ENCODE measurements around the gene MT4.

The MT4 gene

GRCh38 chr16:56547120-56547948 is 17.5 kb upstream of the MT4 start:
- POLR2A ChIA-PET = interaction anchor here (0.6 to 0.7 kb wide), 2 partner anchors 17 to 199 kb away, joined by 3 to 4 read pairs; no protein-coding TSS in a partner anchor
- peak; percentile 3 to 55 (median 39) for DNase-seq
- H3K36me3 ChIP-seq (ENCODE audit: control insufficient read depth in 4 of 4, insufficient read depth in 4 of 4, low read length in 3 of 4) = no peaks in the 10 kb centered on the region
- no peak overlapping the region for H3K4me3 ChIP-seq (ENCODE audit: control insufficient read depth in 1 of 7, extremely low read depth in 1 of 7, insufficient read depth in 4 of 7, low read depth in 2 of 7, low read length in 6 of 7)
- CTCF ChIA-PET = interaction anchor here (0.6 to 1.6 kb wide), 6 partner anchors 8 to 96 kb away, joined by 3 to 4 read pairs (median 3); no protein-coding TSS in a partner anchor
- 66% methylated on average over 11 of the region's 12 CpGs for WGBS (ENCODE audit: insufficient coverage)
- no peak overlapping the region for H3K27ac ChIP-seq (ENCODE audit: insufficient read depth in 1 of 2, low read depth in 1 of 2, low read length in 2 of 2, poor library complexity in 1 of 2, severe bottlenecking in 2 of 2)
- peaks cover 0 to 18% (median 9%) of the 10 kb centered on the region in 4 experiments for H3K4me1 ChIP-seq (ENCODE audit: control extremely low read depth in 1 of 4, control insufficient read depth in 4 of 4, insufficient read depth in 4 of 4, low read length in 3 of 4)
- H3K9me3 ChIP-seq (ENCODE audit: control extremely low read depth in 1 of 5, control insufficient read depth in 4 of 5, insufficient read depth in 2 of 5, low read depth in 1 of 5, low read length in 4 of 5) = no peaks in the 10 kb centered on the region
- no peaks in the 10 kb centered on the region for H3K27me3 ChIP-seq (replicated peaks in 2 of 5; ENCODE audit: control insufficient read depth in 4 of 5, insufficient read depth in 5 of 5, low read length in 4 of 5)

- CTCF ChIA-PET = interaction anchor here (0.6 to 1.6 kb wide), 5 partner anchors 9 to 131 kb away, joined by 3 to 5 read pairs (median 3); no protein-coding TSS in a partner anchor
- POLR2A ChIA-PET = interaction anchor here (0.6 to 0.7 kb wide), 2 partner anchors 16 to 198 kb away, joined by 3 to 4 read pairs; no protein-coding TSS in a partner anchor
- no peak overlapping the region for H3K27ac ChIP-seq (ENCODE audit: insufficient read depth in 1 of 2, low read depth in 1 of 2, low read length in 2 of 2, poor library complexity in 1 of 2, severe bottlenecking in 2 of 2)
- no peaks in the 10 kb centered on the region for H3K9me3 ChIP-seq (ENCODE audit: control extremely low read depth in 1 of 5, control insufficient read depth in 4 of 5, insufficient read depth in 2 of 5, low read depth in 1 of 5, low read length in 4 of 5)
- no peaks in the 10 kb centered on the region for H3K36me3 ChIP-seq (ENCODE audit: control insufficient read depth in 4 of 4, insufficient read depth in 4 of 4, low read length in 3 of 4)
- WGBS (ENCODE audit: insufficient coverage) = 69% methylated on average over 3 of the region's 4 CpGs
- DNase-seq = no peak
- no peaks in the 10 kb centered on the region for H3K27me3 ChIP-seq (replicated peaks in 2 of 5; ENCODE audit: control insufficient read depth in 4 of 5, insufficient read depth in 5 of 5, low read length in 4 of 5)
- H3K4me3 ChIP-seq (ENCODE audit: control insufficient read depth in 1 of 7, extremely low read depth in 1 of 7, insufficient read depth in 4 of 7, low read depth in 2 of 7, low read length in 6 of 7) = no peak overlapping the region
- peaks cover 0 to 18% (median 9%) of the 10 kb centered on the region in 4 experiments for H3K4me1 ChIP-seq (ENCODE audit: control extremely low read depth in 1 of 4, control insufficient read depth in 4 of 4, insufficient read depth in 4 of 4, low read length in 3 of 4)
Observed at GRCh38 chr16:56547949-56548567, 16.8 kb upstream of the MT4 start.

- Histone ChIP-seq H3K36me3 (ENCODE audit: control insufficient read depth in 4 of 4, insufficient read depth in 4 of 4, low read length in 3 of 4) (no peaks in the 10 kb centered on the region), H3K4me1 (ENCODE audit: control extremely low read depth in 1 of 4, control insufficient read depth in 4 of 4, insufficient read depth in 4 of 4, low read length in 3 of 4) (peaks cover 0 to 18% (median 9%) of the 10 kb centered on the region in 4 experiments), H3K27ac (ENCODE audit: insufficient read depth in 1 of 2, low read depth in 1 of 2, low read length in 2 of 2, poor library complexity in 1 of 2, severe bottlenecking in 2 of 2) (no peak overlapping the region), H3K4me3 (ENCODE audit: control insufficient read depth in 1 of 7, extremely low read depth in 1 of 7, insufficient read depth in 4 of 7, low read depth in 2 of 7, low read length in 6 of 7) (no peak overlapping the region), H3K27me3 (replicated peaks in 2 of 5; ENCODE audit: control insufficient read depth in 4 of 5, insufficient read depth in 5 of 5, low read length in 4 of 5) (peaks cover 0 to 2% (median 0%) of the 10 kb centered on the region in 5 experiments), H3K9me3 (ENCODE audit: control extremely low read depth in 1 of 5, control insufficient read depth in 4 of 5, insufficient read depth in 2 of 5, low read depth in 1 of 5, low read length in 4 of 5) (no peaks in the 10 kb centered on the region)
- CTCF ChIA-PET = interaction anchor here (1.3 kb wide), 1 partner anchor 130 kb away, joined by 5 read pairs; no protein-coding TSS in a partner anchor
- DNase-seq = no peak
- POLR2A ChIA-PET = no interaction called here
Observed at GRCh38 chr16:56549161-56549560, 15.7 kb upstream of the MT4 start.

GRCh38 chr16:56549744-56550385 is 15.0 kb upstream of the MT4 start:
- H3K27ac ChIP-seq (ENCODE audit: insufficient read depth in 1 of 2, low read depth in 1 of 2, low read length in 2 of 2, poor library complexity in 1 of 2, severe bottlenecking in 2 of 2) = no peak overlapping the region
- peaks cover 0 to 2% (median 0%) of the 10 kb centered on the region in 5 experiments for H3K27me3 ChIP-seq (replicated peaks in 2 of 5; ENCODE audit: control insufficient read depth in 4 of 5, insufficient read depth in 5 of 5, low read length in 4 of 5)
- H3K36me3 ChIP-seq (ENCODE audit: control insufficient read depth in 4 of 4, insufficient read depth in 4 of 4, low read length in 3 of 4) = no peaks in the 10 kb centered on the region
- no peak overlapping the region for H3K4me3 ChIP-seq (ENCODE audit: control insufficient read depth in 1 of 7, extremely low read depth in 1 of 7, insufficient read depth in 4 of 7, low read depth in 2 of 7, low read length in 6 of 7)
- no peaks in the 10 kb centered on the region for H3K9me3 ChIP-seq (ENCODE audit: control extremely low read depth in 1 of 5, control insufficient read depth in 4 of 5, insufficient read depth in 2 of 5, low read depth in 1 of 5, low read length in 4 of 5)
- peak in 1 of 3 donors; percentile 10 for DNase-seq
- ChIA-PET POLR2A (no interaction called here), CTCF (no interaction called here)
- WGBS (ENCODE audit: insufficient coverage) = 100% methylated on average over 3 of the region's 5 CpGs
- peaks cover 0 to 18% (median 9%) of the 10 kb centered on the region in 4 experiments for H3K4me1 ChIP-seq (ENCODE audit: control extremely low read depth in 1 of 4, control insufficient read depth in 4 of 4, insufficient read depth in 4 of 4, low read length in 3 of 4)

- Histone ChIP-seq H3K27ac (ENCODE audit: insufficient read depth in 1 of 2, low read depth in 1 of 2, low read length in 2 of 2, poor library complexity in 1 of 2, severe bottlenecking in 2 of 2) (no peak overlapping the region), H3K36me3 (ENCODE audit: control insufficient read depth in 4 of 4, insufficient read depth in 4 of 4, low read length in 3 of 4) (no peaks in the 10 kb centered on the region), H3K27me3 (replicated peaks in 2 of 5; ENCODE audit: control insufficient read depth in 4 of 5, insufficient read depth in 5 of 5, low read length in 4 of 5) (peaks cover 0 to 9% (median 0%) of the 10 kb centered on the region in 5 experiments), H3K9me3 (ENCODE audit: control extremely low read depth in 1 of 5, control insufficient read depth in 4 of 5, insufficient read depth in 2 of 5, low read depth in 1 of 5, low read length in 4 of 5) (no peaks in the 10 kb centered on the region), H3K4me3 (ENCODE audit: control insufficient read depth in 1 of 7, extremely low read depth in 1 of 7, insufficient read depth in 4 of 7, low read depth in 2 of 7, low read length in 6 of 7) (no peak overlapping the region), H3K4me1 (ENCODE audit: control extremely low read depth in 1 of 4, control insufficient read depth in 4 of 4, insufficient read depth in 4 of 4, low read length in 3 of 4) (peaks cover 0 to 18% (median 9%) of the 10 kb centered on the region in 4 experiments)
- ChIA-PET CTCF (interaction anchor here (1.3 kb wide), 1 partner anchor 45 kb away, joined by 3 read pairs; no protein-coding TSS in a partner anchor), POLR2A (no interaction called here)
- peak in 2 of 3 donors; percentile 5 to 7 for DNase-seq
- 42% methylated on average over 8 of the region's 11 CpGs for WGBS (ENCODE audit: insufficient coverage)
Observed at GRCh38 chr16:56551796-56552738, 12.8 kb upstream of the MT4 start.

- no peak overlapping the region for H3K27ac ChIP-seq (ENCODE audit: insufficient read depth in 1 of 2, low read depth in 1 of 2, low read length in 2 of 2, poor library complexity in 1 of 2, severe bottlenecking in 2 of 2)
- ChIA-PET CTCF (no interaction called here), POLR2A (no interaction called here)
- 96% methylated on average over 6 of the region's 10 CpGs for WGBS (ENCODE audit: insufficient coverage)
- no peaks in the 10 kb centered on the region for H3K36me3 ChIP-seq (ENCODE audit: control insufficient read depth in 4 of 4, insufficient read depth in 4 of 4, low read length in 3 of 4)
- no peak for DNase-seq
- H3K27me3 ChIP-seq (replicated peaks in 2 of 5; ENCODE audit: control insufficient read depth in 4 of 5, insufficient read depth in 5 of 5, low read length in 4 of 5) = peaks cover 0 to 9% (median 0%) of the 10 kb centered on the region in 5 experiments
- H3K4me1 ChIP-seq (ENCODE audit: control extremely low read depth in 1 of 4, control insufficient read depth in 4 of 4, insufficient read depth in 4 of 4, low read length in 3 of 4) = peaks cover 0 to 5% (median 2%) of the 10 kb centered on the region in 4 experiments
- no peak overlapping the region for H3K4me3 ChIP-seq (ENCODE audit: control insufficient read depth in 1 of 7, extremely low read depth in 1 of 7, insufficient read depth in 4 of 7, low read depth in 2 of 7, low read length in 6 of 7)
- no peaks in the 10 kb centered on the region for H3K9me3 ChIP-seq (ENCODE audit: control extremely low read depth in 1 of 5, control insufficient read depth in 4 of 5, insufficient read depth in 2 of 5, low read depth in 1 of 5, low read length in 4 of 5)
Observed at GRCh38 chr16:56554441-56554840, 10.4 kb upstream of the MT4 start.

Measured in common myeloid progenitor, CD34-positive (primary cell).